ENCODE data around the gene YBX2. TPM values are rescaled to one million over a fixed set of nuclear protein-coding genes. Genes with fewer than 3 reads are reported as not detected.

YBX2 gene
- total RNA-seq, 2 experiments from 2014 or later = 0.37 to 1.2 TPM

DNA sequence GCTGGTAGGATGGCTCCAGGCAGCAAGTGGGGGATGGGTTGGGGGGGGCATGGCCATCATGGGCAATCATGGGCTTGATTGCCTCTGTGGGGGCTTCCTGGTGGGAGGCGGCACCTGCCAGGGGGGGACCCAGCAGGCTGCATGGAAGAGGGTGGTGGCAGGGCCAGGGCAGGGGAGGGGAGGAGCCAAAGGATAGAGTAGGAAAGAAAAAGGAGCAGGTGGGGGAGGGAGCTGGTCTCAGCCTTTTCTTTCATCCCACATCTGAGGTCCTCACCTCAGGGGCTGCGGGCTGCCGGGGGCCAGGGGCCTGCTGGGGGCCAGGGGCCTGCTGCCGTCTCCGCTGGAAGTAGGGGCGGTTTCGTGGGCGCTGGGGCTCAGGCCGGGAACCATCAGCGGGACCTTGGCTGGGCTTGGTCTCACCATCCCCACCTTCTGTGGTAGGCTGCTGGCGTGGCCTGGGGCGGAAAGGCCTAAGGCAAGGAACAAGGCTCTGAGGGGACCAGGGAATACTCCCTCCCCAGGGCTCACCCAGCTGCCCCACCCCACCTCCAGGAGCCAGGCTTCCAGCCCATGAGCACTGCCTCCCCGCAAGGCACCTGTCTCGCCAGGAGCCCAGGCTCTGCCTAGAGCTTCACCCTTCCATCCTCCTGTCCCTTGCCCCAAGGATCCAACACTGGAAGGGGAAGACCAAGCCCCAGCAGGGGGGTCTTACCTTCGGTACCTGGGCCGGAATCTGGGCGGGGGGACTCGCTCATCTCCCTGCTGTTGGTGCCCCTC is 5.0 kb downstream of the YBX2 start:
- H3K36me3 Mint-ChIP-seq = no peaks in the 10 kb centered on the region
- H3K9me3 Mint-ChIP-seq = no peaks in the 10 kb centered on the region
- H3K4me1 Mint-ChIP-seq = peaks cover 8% of the 10 kb centered on the region
- peaks cover 42% of the 10 kb centered on the region for H3K27me3 Mint-ChIP-seq
- ATAC-seq (ENCODE audit: low read depth) = no peak
- H3K4me3 Mint-ChIP-seq = no peak overlapping the region
- POLR2A ChIA-PET = no interaction called here
- no peak overlapping the region for H3K27ac Mint-ChIP-seq
- no peak for DNase-seq

DNA sequence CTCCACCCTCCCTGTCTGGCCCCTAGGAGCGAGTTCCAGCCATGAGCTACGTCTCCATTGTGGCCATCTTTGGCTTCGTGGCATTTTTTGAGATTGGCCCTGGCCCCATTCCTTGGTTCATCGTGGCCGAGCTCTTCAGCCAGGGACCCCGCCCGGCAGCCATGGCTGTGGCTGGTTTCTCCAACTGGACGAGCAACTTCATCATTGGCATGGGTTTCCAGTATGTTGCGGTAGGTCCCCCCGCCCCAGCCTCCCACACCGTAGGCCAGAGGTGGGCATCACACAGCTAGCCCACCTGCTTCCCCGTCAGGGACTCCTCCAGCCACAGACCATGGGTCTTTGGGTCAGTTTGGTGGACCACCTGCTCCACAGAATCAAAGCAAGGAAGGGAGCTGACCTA is 8.8 kb downstream of the YBX2 start:
- Mint-ChIP-seq H3K4me3 (no peak overlapping the region), H3K9me3 (no peaks in the 10 kb centered on the region), H3K27me3 (peaks cover 34% of the 10 kb centered on the region), H3K36me3 (no peaks in the 10 kb centered on the region), H3K4me1 (peaks cover 8% of the 10 kb centered on the region), H3K27ac (no peak overlapping the region)
- DNase-seq (no peak), ATAC-seq (ENCODE audit: low read depth) (no peak)
- POLR2A ChIA-PET = interaction anchor here (0.6 to 1.2 kb wide), 3 partner anchors 29 to 313 kb away, joined by 3 to 4 read pairs (median 4); partner anchors contain the start of gene ACAP1

DNA sequence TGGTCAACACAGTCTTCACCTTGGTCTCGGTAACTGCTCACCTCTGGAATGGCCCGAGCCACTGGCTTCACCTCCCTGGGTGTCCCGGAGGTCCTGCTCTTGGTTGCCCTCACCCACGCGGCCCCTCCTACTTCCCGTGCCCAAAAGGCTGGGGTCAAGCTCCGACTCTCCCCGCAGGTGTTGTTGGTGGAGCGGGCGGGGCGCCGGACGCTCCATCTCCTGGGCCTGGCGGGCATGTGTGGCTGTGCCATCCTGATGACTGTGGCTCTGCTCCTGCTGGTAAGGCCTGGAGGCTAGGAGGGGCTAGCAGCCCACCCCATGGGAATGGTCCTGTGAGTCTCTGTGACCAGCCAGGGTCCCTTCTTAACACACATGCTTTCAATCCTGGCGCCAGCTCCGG is 9.5 kb downstream of the YBX2 start:
- POLR2A ChIA-PET = interaction anchor here (0.5 to 0.6 kb wide), 2 partner anchors 28 to 83 kb away, joined by 3 to 4 read pairs; no protein-coding TSS in a partner anchor
- Mint-ChIP-seq H3K4me1 (peaks cover 14% of the 10 kb centered on the region), H3K36me3 (no peaks in the 10 kb centered on the region), H3K4me3 (no peak overlapping the region), H3K27me3 (peaks cover 32% of the 10 kb centered on the region), H3K9me3 (no peaks in the 10 kb centered on the region), H3K27ac (no peak overlapping the region)
- DNase-seq (no peak), ATAC-seq (ENCODE audit: low read depth) (no peak)

DNA sequence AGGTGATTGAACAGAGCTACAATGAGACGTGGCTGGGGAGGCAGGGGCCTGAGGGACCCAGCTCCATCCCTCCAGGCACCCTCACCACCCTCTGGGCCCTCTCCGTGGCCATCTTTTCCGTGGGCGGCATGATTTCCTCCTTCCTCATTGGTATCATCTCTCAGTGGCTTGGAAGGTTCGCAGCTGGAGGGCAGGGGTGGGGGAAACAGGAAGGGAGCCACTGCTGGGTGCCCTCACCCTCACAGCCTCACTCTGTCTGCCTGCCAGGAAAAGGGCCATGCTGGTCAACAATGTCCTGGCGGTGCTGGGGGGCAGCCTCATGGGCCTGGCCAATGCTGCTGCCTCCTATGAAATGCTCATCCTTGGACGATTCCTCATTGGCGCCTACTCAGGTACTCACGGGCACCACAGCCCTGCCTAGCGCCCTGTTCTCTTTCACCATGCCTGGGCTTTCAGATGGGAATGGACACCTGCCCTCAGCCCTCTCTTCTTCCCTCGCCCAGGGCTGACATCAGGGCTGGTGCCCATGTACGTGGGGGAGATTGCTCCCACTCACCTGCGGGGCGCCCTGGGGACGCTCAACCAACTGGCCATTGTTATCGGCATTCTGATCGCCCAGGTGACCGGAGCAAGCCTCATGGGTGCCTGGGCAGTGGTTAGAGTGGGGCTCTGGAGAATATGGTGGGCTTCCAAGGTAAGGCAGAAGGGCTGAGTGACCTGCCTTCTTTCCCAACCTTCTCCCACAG is 10.8 kb downstream of the YBX2 start:
- peaks cover 14% of the 10 kb centered on the region for H3K4me1 Mint-ChIP-seq
- H3K9me3 Mint-ChIP-seq = no peaks in the 10 kb centered on the region
- POLR2A ChIA-PET = no interaction called here
- no peak overlapping the region for H3K27ac Mint-ChIP-seq
- H3K27me3 Mint-ChIP-seq = peaks cover 35% of the 10 kb centered on the region
- no peak overlapping the region for H3K4me3 Mint-ChIP-seq
- H3K36me3 Mint-ChIP-seq = no peaks in the 10 kb centered on the region
- ATAC-seq (ENCODE audit: low read depth) (no peak), DNase-seq (no peak)

DNA sequence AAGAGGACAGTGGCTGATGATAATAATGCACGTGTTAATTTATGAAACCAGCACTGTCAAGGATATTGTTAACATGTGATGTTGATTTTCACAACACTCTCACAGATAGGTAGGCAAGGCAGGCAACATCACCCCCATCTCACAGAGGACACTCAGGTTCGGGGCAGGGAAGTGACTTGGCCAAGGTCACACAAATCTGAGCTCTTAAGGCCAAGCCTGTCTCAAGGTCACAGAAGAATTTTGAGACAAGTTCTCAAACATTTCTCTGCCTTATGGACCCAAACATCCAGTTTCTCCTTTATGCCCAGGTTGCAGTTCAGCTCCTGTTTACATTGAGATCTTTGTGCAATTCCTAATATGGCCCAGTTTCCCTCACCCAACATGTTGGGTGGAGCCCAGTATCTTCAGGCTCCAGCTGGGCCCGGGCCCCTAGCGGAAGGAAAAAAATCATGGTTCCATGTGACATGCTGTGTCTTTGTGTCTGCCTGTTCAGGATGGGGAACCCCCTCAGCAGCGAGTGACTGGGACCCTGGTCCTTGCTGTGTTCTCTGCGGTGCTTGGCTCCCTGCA is 11.6 kb downstream of the YBX2 start:
- peaks cover 14% of the 10 kb centered on the region for H3K4me1 Mint-ChIP-seq
- POLR2A ChIA-PET = interaction anchor here (1.0 to 2.7 kb wide), 3 partner anchors 30 to 201 kb away, joined by 3 to 7 read pairs (median 3); partner anchors contain the start of gene POLR2A
- H3K4me3 Mint-ChIP-seq = no peak overlapping the region
- H3K27me3 Mint-ChIP-seq = peaks cover 29% of the 10 kb centered on the region
- H3K27ac Mint-ChIP-seq = no peak overlapping the region
- DNase-seq (no peak), ATAC-seq (ENCODE audit: low read depth) (no peak)
- no peaks in the 10 kb centered on the region for H3K9me3 Mint-ChIP-seq
- no peaks in the 10 kb centered on the region for H3K36me3 Mint-ChIP-seq

DNA sequence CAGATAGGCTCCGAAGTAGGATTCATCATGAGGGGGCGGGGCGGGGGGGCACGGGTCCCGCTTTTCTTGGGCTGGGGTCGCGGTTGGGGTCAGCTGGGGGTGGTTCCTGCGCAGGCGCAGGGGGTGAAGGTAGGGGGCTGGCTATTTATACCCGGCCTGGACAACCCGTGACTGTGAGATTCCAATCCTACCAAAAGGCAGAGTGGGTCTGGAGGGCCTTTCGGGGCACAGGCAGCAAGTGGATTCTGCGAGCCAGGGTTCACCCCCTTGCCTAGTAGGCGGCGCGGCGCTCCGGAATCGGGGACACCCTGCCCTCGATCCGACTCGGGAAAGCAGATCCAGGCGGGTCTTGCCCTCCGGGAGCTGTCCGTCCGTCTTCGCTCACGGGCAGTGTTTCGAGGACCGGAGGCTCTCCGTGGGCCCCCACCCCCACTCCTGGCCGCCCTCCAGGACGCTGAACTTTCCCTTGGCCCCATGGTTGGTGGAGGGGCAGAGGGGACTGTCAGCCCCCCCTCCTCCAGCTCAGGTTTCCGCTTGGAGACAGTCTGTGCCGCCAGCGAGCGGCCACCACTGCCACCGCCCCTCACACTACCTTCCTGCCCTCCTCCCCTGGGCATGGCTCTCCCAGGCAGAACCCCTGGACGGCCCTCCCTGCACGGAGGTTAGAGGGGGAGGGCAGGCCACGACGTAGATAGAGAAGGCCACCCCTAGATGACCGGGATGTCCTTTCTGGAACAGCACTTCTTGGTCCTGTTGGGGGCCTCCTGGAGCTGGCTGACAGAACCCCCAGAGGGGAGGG is 12.3 kb downstream of the YBX2 start:
- no peak overlapping the region for H3K27ac Mint-ChIP-seq

DNA sequence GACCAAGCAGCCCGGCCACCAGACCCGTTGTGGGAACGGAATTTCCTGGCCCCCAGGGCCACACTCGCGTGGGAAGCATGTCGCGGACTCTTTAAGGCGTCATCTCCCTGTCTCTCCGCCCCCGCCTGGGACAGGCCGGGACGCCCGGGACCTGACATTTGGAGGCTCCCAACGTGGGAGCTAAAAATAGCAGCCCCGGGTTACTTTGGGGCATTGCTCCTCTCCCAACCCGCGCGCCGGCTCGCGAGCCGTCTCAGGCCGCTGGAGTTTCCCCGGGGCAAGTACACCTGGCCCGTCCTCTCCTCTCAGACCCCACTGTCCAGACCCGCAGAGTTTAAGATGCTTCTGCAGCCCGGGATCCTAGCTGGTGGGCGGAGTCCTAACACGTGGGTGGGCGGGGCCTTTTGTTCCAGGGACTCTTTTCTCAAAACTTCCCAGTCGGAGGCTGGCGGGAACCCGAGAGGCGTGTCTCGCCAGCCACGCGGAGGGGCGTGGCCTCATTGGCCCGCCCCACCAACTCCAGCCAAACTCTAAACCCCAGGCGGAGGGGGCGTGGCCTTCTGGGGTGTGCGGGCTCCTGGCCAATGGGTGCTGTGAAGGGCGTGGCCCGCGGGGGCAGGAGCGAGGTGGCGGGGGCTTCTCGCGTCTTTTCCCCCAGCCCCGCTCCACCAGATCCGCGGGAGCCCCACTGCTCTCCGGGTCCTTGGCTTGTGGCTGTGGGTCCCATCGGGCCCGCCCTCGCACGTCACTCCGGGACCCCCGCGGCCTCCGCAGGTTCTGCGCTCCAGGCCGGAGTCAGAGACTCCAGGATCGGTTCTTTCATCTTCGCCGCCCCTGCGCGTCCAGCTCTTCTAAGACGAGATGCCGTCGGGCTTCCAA is 13.1 kb downstream of the YBX2 start, which contains the start of gene SLC2A4:
SLC2A4 (plus strand) TSS at position 645 of the 879 bp plus-strand sequence; CDS start at position 862, 217 bp downstream.
- H3K27me3 Mint-ChIP-seq = peaks cover 30% of the 10 kb centered on the region
- POLR2A ChIA-PET = interaction anchor here (0.7 to 2.7 kb wide), 8 partner anchors 11 to 407 kb away, joined by 3 to 7 read pairs (median 4); partner anchors contain the start of genes ACADVL, ACAP1, DLG4 and WRAP53
- H3K27ac Mint-ChIP-seq = no peak within 1 kb of the TSS
- H3K9me3 Mint-ChIP-seq = no peaks in the 10 kb centered on the region
- peak within 1 kb of the TSS; percentile 80 for H3K4me3 Mint-ChIP-seq
- no peaks in the 10 kb centered on the region for H3K36me3 Mint-ChIP-seq
- H3K4me1 Mint-ChIP-seq = peaks cover 14% of the 10 kb centered on the region
- ATAC-seq (ENCODE audit: low read depth) (peak; percentile 74), DNase-seq (peak; percentile 89)

More for the DNA sequence above, 12.3 kb downstream of the YBX2 start:
- ATAC-seq (ENCODE audit: low read depth) (no peak), DNase-seq (no peak)
- H3K36me3 Mint-ChIP-seq = no peaks in the 10 kb centered on the region
- POLR2A ChIA-PET = interaction anchor here (1.0 to 2.7 kb wide), 8 partner anchors 10 to 406 kb away, joined by 3 to 7 read pairs (median 4); partner anchors contain the start of genes ACADVL, ACAP1, DLG4 and POLR2A
- H3K4me3 Mint-ChIP-seq = peak overlapping the region; percentile 80
- H3K4me1 Mint-ChIP-seq = peaks cover 14% of the 10 kb centered on the region
- H3K9me3 Mint-ChIP-seq = no peaks in the 10 kb centered on the region
- peaks cover 27% of the 10 kb centered on the region for H3K27me3 Mint-ChIP-seq

DNA sequence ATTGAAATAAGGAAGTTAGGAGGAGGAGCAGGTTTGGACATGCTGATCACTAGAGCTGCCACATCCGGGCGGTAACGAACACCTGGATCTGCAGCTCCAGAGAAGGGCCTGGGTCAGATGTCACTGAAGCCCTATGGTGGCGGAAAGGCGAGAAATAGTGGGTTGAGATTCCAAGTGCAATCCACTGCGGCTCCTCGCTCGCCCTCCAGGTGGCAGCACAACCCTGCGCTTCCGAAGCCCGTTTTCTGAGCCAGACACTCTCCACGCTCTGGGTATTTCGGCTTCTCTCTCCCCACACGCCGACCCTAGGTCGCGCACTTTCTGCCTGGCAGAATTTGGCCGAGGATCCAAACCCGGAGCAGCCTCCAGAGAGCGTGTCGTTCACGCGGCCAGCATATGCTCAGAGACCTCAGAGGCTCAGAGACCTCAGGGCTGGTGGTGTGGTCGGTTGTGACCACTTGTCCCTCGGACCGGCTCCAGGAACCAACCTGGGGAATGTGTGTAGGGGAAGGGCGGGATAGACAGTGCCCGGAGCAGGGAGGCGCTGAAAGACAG is 13.8 kb downstream of the YBX2 start:
- Mint-ChIP-seq H3K4me3 (peak overlapping the region; percentile 80), H3K27me3 (peaks cover 28% of the 10 kb centered on the region), H3K9me3 (no peaks in the 10 kb centered on the region), H3K4me1 (peaks cover 14% of the 10 kb centered on the region), H3K36me3 (no peaks in the 10 kb centered on the region), H3K27ac (no peak overlapping the region)
- DNase-seq = peak; percentile 90
- peak; percentile 75 for ATAC-seq (ENCODE audit: low read depth)
- POLR2A ChIA-PET = interaction anchor here (0.5 to 2.7 kb wide), 8 partner anchors 12 to 407 kb away, joined by 3 to 7 read pairs (median 5); partner anchors contain the start of genes ACADVL, DLG4 and WRAP53

DNA sequence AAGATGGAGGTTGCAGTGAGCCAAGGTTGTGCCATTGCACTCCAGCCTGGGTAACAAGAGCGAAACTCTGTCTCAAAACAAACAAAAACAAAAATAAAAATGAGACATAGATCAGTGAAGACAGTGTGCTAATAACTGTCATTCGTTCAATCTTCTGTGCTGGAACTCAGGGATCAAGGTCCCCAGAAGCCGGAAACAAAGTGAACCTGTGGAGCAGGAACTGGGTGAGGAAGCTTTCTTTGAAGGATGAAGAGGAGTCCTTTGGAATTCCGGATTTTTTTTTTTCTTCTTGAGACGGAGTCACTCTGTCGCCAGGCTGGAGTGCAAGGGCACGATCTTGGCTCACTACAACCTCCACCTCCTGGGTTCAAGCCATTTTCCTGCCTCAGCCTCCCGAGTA is 15.0 kb downstream of the YBX2 start:
- POLR2A ChIA-PET = interaction anchor here (0.6 kb wide), 1 partner anchor 482 kb away, joined by 5 read pairs; no protein-coding TSS in a partner anchor

DNA sequence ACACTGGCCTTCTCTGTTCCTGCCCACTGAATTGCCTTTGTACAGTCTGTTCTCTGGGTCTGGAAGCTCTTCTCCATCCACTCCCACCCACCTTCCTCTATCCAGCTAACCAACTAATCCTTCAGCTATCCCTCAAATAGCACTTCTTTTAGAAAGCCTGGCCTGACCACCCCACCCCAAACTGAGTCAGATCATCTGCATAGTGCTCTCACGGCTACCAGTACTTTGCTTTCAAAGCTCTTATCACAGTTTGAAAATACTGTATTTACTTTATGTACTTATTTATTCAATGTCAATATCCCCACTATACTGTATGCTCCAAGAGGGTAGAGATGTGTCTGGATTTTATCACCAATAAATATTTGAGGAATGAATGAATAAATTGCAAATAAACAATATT is 27.7 kb downstream of the YBX2 start:
- ATAC-seq (ENCODE audit: low read depth) = no peak
- peaks cover 33% of the 10 kb centered on the region for H3K27me3 Mint-ChIP-seq
- H3K4me1 Mint-ChIP-seq = peaks cover 18% of the 10 kb centered on the region
- H3K9me3 Mint-ChIP-seq = no peaks in the 10 kb centered on the region
- no peak overlapping the region for H3K27ac Mint-ChIP-seq
- no peaks in the 10 kb centered on the region for H3K36me3 Mint-ChIP-seq
- DNase-seq = no peak
- POLR2A ChIA-PET = interaction anchor here (1.3 kb wide), 1 partner anchor 128 kb away, joined by 3 read pairs; the partner anchor contains the start of gene PLSCR3
- H3K4me3 Mint-ChIP-seq = no peak overlapping the region

More for the DNA sequence above, 15.0 kb downstream of the YBX2 start:
- DNase-seq (no peak), ATAC-seq (ENCODE audit: low read depth) (no peak)
- Mint-ChIP-seq H3K4me1 (peaks cover 14% of the 10 kb centered on the region), H3K4me3 (no peak overlapping the region), H3K27ac (no peak overlapping the region), H3K9me3 (no peaks in the 10 kb centered on the region), H3K27me3 (peaks cover 28% of the 10 kb centered on the region), H3K36me3 (no peaks in the 10 kb centered on the region)

DNA sequence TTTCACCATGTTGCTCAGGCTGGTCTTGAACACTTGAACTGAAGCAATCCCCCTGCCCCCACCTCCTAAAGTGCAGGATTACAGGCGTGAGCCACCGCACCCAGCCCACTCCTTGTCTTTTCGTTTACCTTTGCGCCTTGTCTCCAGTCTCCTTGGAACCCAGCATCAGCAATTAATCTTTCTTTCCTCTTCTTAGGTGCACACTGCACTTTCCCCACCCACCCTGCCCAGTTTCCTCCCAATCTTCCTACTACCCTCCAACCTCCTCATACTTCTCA is 30.7 kb downstream of the YBX2 start:
- Mint-ChIP-seq H3K36me3 (no peaks in the 10 kb centered on the region), H3K27ac (peak overlapping the region; percentile 60), H3K4me3 (peak overlapping the region; percentile 77), H3K9me3 (no peaks in the 10 kb centered on the region), H3K27me3 (peaks cover 33% of the 10 kb centered on the region), H3K4me1 (peaks cover 22% of the 10 kb centered on the region)
- POLR2A ChIA-PET = no interaction called here
- DNase-seq = no peak
- ATAC-seq (ENCODE audit: low read depth) = no peak
